HepG2 (cell line): ENCODE measurements around the gene ZBED5. TPM values are rescaled to one million over a fixed set of nuclear protein-coding genes. Genes with fewer than 3 reads are reported as not detected.

ENCODE experiments used
- ATAC-seq: fragments of 200-7000 bp; cut with Tn5 transposase; 3 replicates; pipeline ENCODE4 v1.9.1; 2020; ENCODE audit warnings: mild to moderate bottlenecking, moderate library complexity
- BruUV-seq: library from RNA; stranded (reverse); fragments of 400-500 nt; replicated peaks from 2 replicates; lab custom pipeline; 2021; lab: Mats Ljungman, UMichigan
- CTCF ChIA-PET: fragments of 300-600 bp; formaldehyde crosslinking; extraction: SDS; loops from one replicate; lab custom pipeline; 2021; ENCODE audit warnings: low total read pairs, inconsistent platforms, low intra/inter-chr PET ratio; lab: Yijun Ruan, JAX
- POLR2A ChIA-PET: fragments of 350-600 bp; sonication (Branson Sonifier 250); formaldehyde crosslinking; loops from one replicate; lab custom pipeline; 2020; ENCODE audit warnings: antibody characterized with exemption, inconsistent platforms; lab: Yijun Ruan, JAX
- DNase-seq: peaks from one replicate; pipeline ENCODE4 v3.0.0-alpha.2; 2015; ENCODE audit warnings: low spot score
- FAIRE-seq: peaks from 3 replicates; lab custom pipeline; 2011; peaks lifted over from hg19 to GRCh38; lab: Jason Lieb, UNC
- H2AFZ ChIP-seq: one replicate; pipeline ENCODE4 v1.6.1; 2011; ENCODE audit warnings: low read length, inconsistent platforms
- H3K27ac ChIP-seq: fragments of 300-600 bp; 3 replicates; pipeline ENCODE4 v1.8.0; 2011; ENCODE audit warnings: mixed run types, mild to moderate bottlenecking, mixed read lengths, low read length, inconsistent platforms; ENCODE audit not compliant: insufficient read depth; ENCODE audit errors: extremely low read length
- H3K27me3 ChIP-seq, 2 experiments: fragments of 200-600 bp in 1 of 2; 2 replicates in 1 of 2; 3 replicates in 1 of 2; pipeline versions ENCODE4 v1.6.0 to v1.8.0; 2011; ENCODE audit warnings: low read length in 2 of 2, mild to moderate bottlenecking in 2 of 2, moderate library complexity in 2 of 2, inconsistent platforms in 1 of 2; ENCODE audit not compliant: insufficient read depth in 2 of 2, control insufficient read depth in 1 of 2
- H3K36me3 ChIP-seq, 2 experiments: fragments of 200-600 bp in 1 of 2; replicated peaks in 1 of 2; 2 replicates in 1 of 2; 3 replicates in 1 of 2; pipeline versions ENCODE4 v1.5.1 to v1.8.0; 2011; ENCODE audit warnings: low read length in 2 of 2, inconsistent platforms in 1 of 2; ENCODE audit not compliant: insufficient read depth in 2 of 2, control insufficient read depth in 1 of 2
- H3K4me1 ChIP-seq: 2 replicates; pipeline ENCODE4 v1.5.1; 2012; ENCODE audit warnings: low read length, inconsistent platforms; ENCODE audit not compliant: insufficient read depth
- H3K4me2 ChIP-seq: 2 replicates; pipeline ENCODE4 v1.6.0; 2011; ENCODE audit warnings: low read depth, low read length, inconsistent platforms
- H3K4me3 ChIP-seq, 3 experiments: fragments of 200-600 bp in 1 of 3; sonication (generic), shearing (Covaris generic) in 1 of 3; replicated peaks in 1 of 3; 2 replicates each; pipeline ENCODE4 v1.5.1; 2011 to 2016; ENCODE audit warnings: low read length in 3 of 3, inconsistent platforms in 2 of 3, low read depth in 2 of 3, mild to moderate bottlenecking in 2 of 3, control low read depth in 1 of 3, mixed read lengths in 1 of 3; ENCODE audit not compliant: insufficient read depth in 1 of 3
- H3K79me2 ChIP-seq: one replicate; pipeline ENCODE4 v1.6.1; 2011; ENCODE audit warnings: low read length, inconsistent platforms; ENCODE audit not compliant: insufficient read depth
- H3K9ac ChIP-seq: 2 replicates; pipeline ENCODE4 v1.6.0; 2011; ENCODE audit warnings: mild to moderate bottlenecking, low read depth, low read length, inconsistent platforms; ENCODE audit not compliant: insufficient read depth
- H3K9me3 ChIP-seq: 2 replicates; pipeline ENCODE4 v1.5.1; 2012; ENCODE audit warnings: mild to moderate bottlenecking, low read length
- H4K20me1 ChIP-seq: 2 replicates; pipeline ENCODE4 v1.6.0; 2011; ENCODE audit warnings: inconsistent platforms, mild to moderate bottlenecking, low read length, moderate library complexity; ENCODE audit not compliant: insufficient read depth
- ARNT2 ChIP-seq: sonication (generic); formaldehyde crosslinking; IDR thresholded peaks from 2 replicates; pipeline ENCODE4 v1.8.0; 2022; ENCODE audit warnings: mild to moderate bottlenecking, low read depth, missing genetic modification reagents, moderate library complexity
- GABPA ChIP-seq, 2 experiments: IDR thresholded peaks; 2 replicates each; pipeline ENCODE4 v1.6.1; 2011 to 2016; ENCODE audit warnings: low read depth in 2 of 2, low read length in 1 of 2, missing biosample characterization in 1 of 2, missing genetic modification characterization in 1 of 2
- NR2C2 ChIP-seq: sonication (generic); formaldehyde crosslinking; IDR thresholded peaks from 2 replicates; pipeline ENCODE4 v1.4.0; 2020; ENCODE audit warnings: missing genetic modification reagents, mild to moderate bottlenecking, moderate library complexity, borderline replicate concordance
- POLR2AphosphoS2 ChIP-seq: IDR thresholded peaks from 2 replicates; pipeline ENCODE4 v1.6.1; 2011; ENCODE audit warnings: low read depth, low read length, improper control_type of control experiment
- RBM22 ChIP-seq: fragments of 200-400 bp; formaldehyde crosslinking; optimal IDR thresholded peaks from 2 replicates; pipeline ENCODE3; 2017; ENCODE audit warnings: mild to moderate bottlenecking, low read length, moderate library complexity
- SOX13 ChIP-seq, 3 experiments: fragments of 450-650 bp in 1 of 3; sonication (generic) in 1 of 3; formaldehyde crosslinking in 1 of 3; IDR thresholded peaks in 2 of 3; conservative IDR thresholded peaks in 1 of 3; 2 replicates each; pipeline versions ENCODE4 v1.5.0 to v1.6.1; 2016 to 2020; ENCODE audit warnings: antibody characterized with exemption in 1 of 3, mild to moderate bottlenecking in 1 of 3, missing compliant biosample characterization in 1 of 3, missing genetic modification reagents in 1 of 3, moderate library complexity in 1 of 3
- TBX2 ChIP-seq: sonication (generic); formaldehyde crosslinking; IDR thresholded peaks from 2 replicates; pipeline ENCODE4 v1.5.0; 2020; ENCODE audit warnings: missing genetic modification reagents, mild to moderate bottlenecking, borderline replicate concordance
- ZFP62 ChIP-seq: sonication (generic); formaldehyde crosslinking; IDR thresholded peaks from 2 replicates; pipeline ENCODE4 v1.4.0; 2020; ENCODE audit warnings: missing genetic modification reagents
- ZKSCAN5 ChIP-seq: sonication (generic); formaldehyde crosslinking; IDR thresholded peaks from 2 replicates; pipeline ENCODE4 v1.5.1; 2020; ENCODE audit warnings: mild to moderate bottlenecking, missing genetic modification reagents
- ZNF496 ChIP-seq: sonication (generic); formaldehyde crosslinking; IDR thresholded peaks from 2 replicates; pipeline ENCODE4 v1.8.1; 2023; ENCODE audit warnings: mild to moderate bottlenecking, moderate library complexity, missing genetic modification reagents; ENCODE audit not compliant: insufficient replicate concordance
- WGBS: methylation state at CpG from one replicate; pipeline ENCODE4 v1.1.6; 2017; ENCODE audit warnings: low lambda C conversion rate; 5-methylcytosine and 5-hydroxymethylcytosine counted together
- in situ Hi-C: cut with HindIII; loops from 2 replicates; pipeline ENCODE4 v1.10.0; 2017; ENCODE audit warnings: low pct_unique_long_range_greater_than_20kb; ENCODE audit not compliant: extremely low pct_ligation_motif_present
- intact Hi-C: fragments of 100-400 bp; cut with micrococcal nuclease; formaldehyde crosslinking; loops from one replicate; pipeline ENCODE4 v1.10.0; 2022; ENCODE audit not compliant: unreplicated experiment
- polyA plus RNA-seq, 8 experiments: library from polyadenylated mRNA; depleted of rRNA in 3 of 8; stranded (reverse) in 7 of 8; unstranded in 1 of 8; fragments of >200 nt; fragmentation: Illumina TruSeq in 4 of 8; extraction: Trizol in 4 of 8; gene quantifications; 2 replicates each; pipeline versions ENCODE4 v1.2.1 to v1.2.3, GENCODE V29; 2011 to 2016; ENCODE audit warnings: low read depth in 4 of 8, missing spikeins in 1 of 8, mixed read lengths in 1 of 8; ENCODE audit not compliant: insufficient read depth in 1 of 8
- total RNA-seq, 5 experiments: library from RNA; depleted of rRNA; stranded (reverse); fragments of >200 nt; fragmentation: Illumina TruSeq; extraction: Trizol; gene quantifications; 2 replicates each; pipeline ENCODE4 v1.2.3, GENCODE V29; 2016; ENCODE audit warnings: low read depth in 1 of 5
- TF ChIP-seq, protein P1 (sequence below): sonication (generic); formaldehyde crosslinking; IDR thresholded peaks from 2 replicates; pipeline ENCODE4 v1.5.1; 2020; ENCODE audit warnings: mild to moderate bottlenecking, missing genetic modification reagents, borderline replicate concordance
- TF ChIP-seq, protein P2 (sequence below): sonication (generic); formaldehyde crosslinking; IDR thresholded peaks from 2 replicates; pipeline ENCODE4 v1.4.0; 2020; ENCODE audit warnings: mild to moderate bottlenecking, missing genetic modification reagents

The ZBED5 gene
- total and polyA plus RNA-seq, 2 of the 13 experiments (the other 11 are each of a cell fraction or from before 2014, with no cell fraction given) = 18.2 to 38.6 TPM

DNA sequence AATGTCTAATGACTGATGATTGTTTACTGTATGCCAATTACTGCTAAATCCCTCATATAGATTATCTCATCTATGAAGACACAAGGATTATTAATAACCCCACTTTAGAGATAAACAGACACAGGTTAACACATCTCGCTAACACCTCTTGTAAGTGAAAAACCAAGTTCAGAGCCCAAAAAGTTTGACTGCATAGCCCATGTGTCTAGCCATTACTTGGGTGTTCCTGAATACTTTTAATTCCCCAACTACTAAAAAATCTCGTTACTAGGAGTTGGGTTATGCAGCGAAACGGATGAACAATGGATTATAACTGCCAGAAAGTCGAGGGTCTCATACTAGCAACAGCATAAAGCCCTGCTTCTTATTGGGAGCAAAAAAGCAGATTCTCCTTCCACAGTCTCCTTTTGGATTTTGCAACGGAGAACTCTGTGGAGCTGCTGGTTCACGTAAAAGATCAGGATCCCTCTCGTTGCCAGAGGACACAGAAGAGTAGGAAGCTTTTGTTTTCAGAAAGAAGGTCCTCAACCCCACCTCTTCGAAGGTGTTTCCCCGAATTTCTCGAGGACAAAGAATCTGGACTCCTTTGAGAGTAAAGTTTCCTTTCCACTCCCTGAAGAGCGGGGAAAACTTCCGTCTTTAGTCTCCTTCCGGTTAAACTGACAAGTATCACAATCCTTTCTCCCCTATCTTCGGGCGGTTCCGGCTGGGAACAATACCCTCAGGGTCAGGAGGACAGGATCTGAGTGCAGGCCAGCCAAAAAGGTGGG is 979 bp downstream of the ZBED5 start:
- H3K9ac ChIP-seq = peak overlapping the region; percentile 84
- POLR2A ChIA-PET = interaction anchor here (1.0 to 3.3 kb wide), 7 partner anchors 8 to 530 kb away, joined by 3 to 130 read pairs (median 4); partner anchors contain the start of genes CTR9 and EIF4G2
- 4% methylated on average over 17 of the region's 17 CpGs for WGBS
- FAIRE-seq (no peak), ATAC-seq (peak; percentile 34), DNase-seq (peak; percentile 48)
- H2AFZ ChIP-seq = peak overlapping the region; percentile 3
- peaks cover 22% of the 10 kb centered on the region for H3K4me1 ChIP-seq
- H3K27me3 ChIP-seq = no peaks in the 10 kb centered on the region; a peak in 1 of 5 replicates
- no peaks in the 10 kb centered on the region for H3K9me3 ChIP-seq
- BruUV-seq = TSS peak; percentile 53
- H3K4me3 ChIP-seq = peak overlapping the region; percentile 81 to 90 (median 87)
- in situ Hi-C loops (loop anchor here (5.0 kb wide), 1 partner anchor 50 kb away; the partner anchor contains the start of gene EIF4G2), intact Hi-C loops (no loop called here)
- H3K36me3 ChIP-seq = peaks cover 10 to 26% of the 10 kb centered on the region in 2 experiments
- peak overlapping the region; percentile 80 for H3K4me2 ChIP-seq
- no peaks in the 10 kb centered on the region for H4K20me1 ChIP-seq
- H3K79me2 ChIP-seq = peaks cover 28% of the 10 kb centered on the region
- peak overlapping the region; percentile 92 for H3K27ac ChIP-seq
- CTCF ChIA-PET = no interaction called here
- TF ChIP-seq NR2C2 (no peak), SOX13 (IDR thresholded peaks at IDR 0.05) (0 out of 2 replicates have a peak, but pooled peaks have one; percentile 46), SOX13 (CRISPR knock-in tag; conservative IDR thresholded peaks at IDR 0.05 in 1 of 2, IDR thresholded peaks at IDR 0.05 in 1 of 2) (peak in 1 of 2 experiments; percentile 51; a peak in 2 of 4 replicates), POLR2AphosphoS2 (no peak), ZKSCAN5 (CRISPR knock-in tag) (no peak), ARNT2 (CRISPR knock-in tag) (0 out of 2 replicates have a peak, but pooled peaks have one; percentile 15), GABPA (IDR thresholded peaks at IDR 0.05; ENCODE audit: low read depth, low read length) (peak; percentile 28; the same call in 1 of the 2 replicates), GABPA (CRISPR knock-in tag; IDR thresholded peaks at IDR 0.05; ENCODE audit: low read depth) (peak; percentile 81), TBX2 (CRISPR knock-in tag) (0 out of 2 replicates have a peak, but pooled peaks have one; percentile 12), RBM22 (no peak), ZNF496 (CRISPR knock-in tag) (no peak), ZFP62 (no peak)
- TF ChIP-seq, protein P1, sequence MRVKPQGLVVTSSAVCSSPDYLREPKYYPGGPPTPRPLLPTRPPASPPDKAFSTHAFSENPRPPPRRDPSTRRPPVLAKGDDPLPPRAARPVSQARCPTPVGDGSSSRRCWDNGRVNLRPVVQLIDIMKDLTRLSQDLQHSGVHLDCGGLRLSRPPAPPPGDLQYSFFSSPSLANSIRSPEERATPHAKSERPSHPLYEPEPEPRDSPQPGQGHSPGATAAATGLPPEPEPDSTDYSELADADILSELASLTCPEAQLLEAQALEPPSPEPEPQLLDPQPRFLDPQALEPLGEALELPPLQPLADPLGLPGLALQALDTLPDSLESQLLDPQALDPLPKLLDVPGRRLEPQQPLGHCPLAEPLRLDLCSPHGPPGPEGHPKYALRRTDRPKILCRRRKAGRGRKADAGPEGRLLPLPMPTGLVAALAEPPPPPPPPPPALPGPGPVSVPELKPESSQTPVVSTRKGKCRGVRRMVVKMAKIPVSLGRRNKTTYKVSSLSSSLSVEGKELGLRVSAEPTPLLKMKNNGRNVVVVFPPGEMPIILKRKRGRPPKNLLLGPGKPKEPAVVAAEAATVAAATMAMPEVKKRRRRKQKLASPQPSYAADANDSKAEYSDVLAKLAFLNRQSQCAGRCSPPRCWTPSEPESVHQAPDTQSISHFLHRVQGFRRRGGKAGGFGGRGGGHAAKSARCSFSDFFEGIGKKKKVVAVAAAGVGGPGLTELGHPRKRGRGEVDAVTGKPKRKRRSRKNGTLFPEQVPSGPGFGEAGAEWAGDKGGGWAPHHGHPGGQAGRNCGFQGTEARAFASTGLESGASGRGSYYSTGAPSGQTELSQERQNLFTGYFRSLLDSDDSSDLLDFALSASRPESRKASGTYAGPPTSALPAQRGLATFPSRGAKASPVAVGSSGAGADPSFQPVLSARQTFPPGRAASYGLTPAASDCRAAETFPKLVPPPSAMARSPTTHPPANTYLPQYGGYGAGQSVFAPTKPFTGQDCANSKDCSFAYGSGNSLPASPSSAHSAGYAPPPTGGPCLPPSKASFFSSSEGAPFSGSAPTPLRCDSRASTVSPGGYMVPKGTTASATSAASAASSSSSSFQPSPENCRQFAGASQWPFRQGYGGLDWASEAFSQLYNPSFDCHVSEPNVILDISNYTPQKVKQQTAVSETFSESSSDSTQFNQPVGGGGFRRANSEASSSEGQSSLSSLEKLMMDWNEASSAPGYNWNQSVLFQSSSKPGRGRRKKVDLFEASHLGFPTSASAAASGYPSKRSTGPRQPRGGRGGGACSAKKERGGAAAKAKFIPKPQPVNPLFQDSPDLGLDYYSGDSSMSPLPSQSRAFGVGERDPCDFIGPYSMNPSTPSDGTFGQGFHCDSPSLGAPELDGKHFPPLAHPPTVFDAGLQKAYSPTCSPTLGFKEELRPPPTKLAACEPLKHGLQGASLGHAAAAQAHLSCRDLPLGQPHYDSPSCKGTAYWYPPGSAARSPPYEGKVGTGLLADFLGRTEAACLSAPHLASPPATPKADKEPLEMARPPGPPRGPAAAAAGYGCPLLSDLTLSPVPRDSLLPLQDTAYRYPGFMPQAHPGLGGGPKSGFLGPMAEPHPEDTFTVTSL (CRISPR knock-in tag) = no peak
- TF ChIP-seq, protein P2, sequence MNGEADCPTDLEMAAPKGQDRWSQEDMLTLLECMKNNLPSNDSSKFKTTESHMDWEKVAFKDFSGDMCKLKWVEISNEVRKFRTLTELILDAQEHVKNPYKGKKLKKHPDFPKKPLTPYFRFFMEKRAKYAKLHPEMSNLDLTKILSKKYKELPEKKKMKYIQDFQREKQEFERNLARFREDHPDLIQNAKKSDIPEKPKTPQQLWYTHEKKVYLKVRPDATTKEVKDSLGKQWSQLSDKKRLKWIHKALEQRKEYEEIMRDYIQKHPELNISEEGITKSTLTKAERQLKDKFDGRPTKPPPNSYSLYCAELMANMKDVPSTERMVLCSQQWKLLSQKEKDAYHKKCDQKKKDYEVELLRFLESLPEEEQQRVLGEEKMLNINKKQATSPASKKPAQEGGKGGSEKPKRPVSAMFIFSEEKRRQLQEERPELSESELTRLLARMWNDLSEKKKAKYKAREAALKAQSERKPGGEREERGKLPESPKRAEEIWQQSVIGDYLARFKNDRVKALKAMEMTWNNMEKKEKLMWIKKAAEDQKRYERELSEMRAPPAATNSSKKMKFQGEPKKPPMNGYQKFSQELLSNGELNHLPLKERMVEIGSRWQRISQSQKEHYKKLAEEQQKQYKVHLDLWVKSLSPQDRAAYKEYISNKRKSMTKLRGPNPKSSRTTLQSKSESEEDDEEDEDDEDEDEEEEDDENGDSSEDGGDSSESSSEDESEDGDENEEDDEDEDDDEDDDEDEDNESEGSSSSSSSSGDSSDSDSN (CRISPR knock-in tag) = no peak
